ENCODE results near the gene DPP6.

Gene DPP6

DNA sequence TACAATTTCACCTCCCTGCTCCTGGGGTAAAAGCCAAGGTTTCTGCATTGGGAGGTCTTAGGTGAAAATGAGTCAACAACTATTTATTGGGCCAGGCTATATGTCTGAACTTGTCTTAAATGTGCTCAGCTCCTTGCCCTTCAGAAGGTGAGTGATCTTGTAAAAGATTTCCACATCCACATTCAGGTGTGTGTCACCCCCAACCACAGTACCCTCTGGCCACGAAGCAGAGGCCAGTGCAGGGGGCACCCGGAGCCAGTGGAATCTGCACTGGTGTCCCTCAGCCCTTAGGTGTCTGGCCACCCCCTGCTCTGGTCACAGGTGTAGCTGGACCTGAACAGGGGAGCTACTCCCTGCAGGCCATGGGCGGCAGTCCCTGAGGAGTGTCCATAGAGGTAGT, 752.3 kb downstream of the DPP6 start:
- Mint-ChIP-seq H3K9me3 (peaks cover 6 to 17% of the 10 kb centered on the region in 2 donors), H3K27ac (no peak overlapping the region), H3K27me3 (peaks cover 0 to 6% of the 10 kb centered on the region in 2 donors), H3K4me3 (no peak overlapping the region), H3K36me3 (no peaks in the 10 kb centered on the region), H3K4me1 (no peaks in the 10 kb centered on the region)
- DNase-seq (no peak), ATAC-seq (replicated peaks) (no peak)

- Mint-ChIP-seq H3K9me3 (peaks cover 20 to 25% of the 10 kb centered on the region in 2 donors), H3K4me1 (no peaks in the 10 kb centered on the region), H3K36me3 (no peaks in the 10 kb centered on the region), H3K27me3 (peaks cover 0 to 2% of the 10 kb centered on the region in 2 donors), H3K4me3 (no peak overlapping the region), H3K27ac (no peak overlapping the region)
- DNase-seq (no peak), ATAC-seq (replicated peaks) (no peak)
These were observed 759.8 kb downstream of the DPP6 start for GRCh38 chr7:154812027-154812426.

DNA sequence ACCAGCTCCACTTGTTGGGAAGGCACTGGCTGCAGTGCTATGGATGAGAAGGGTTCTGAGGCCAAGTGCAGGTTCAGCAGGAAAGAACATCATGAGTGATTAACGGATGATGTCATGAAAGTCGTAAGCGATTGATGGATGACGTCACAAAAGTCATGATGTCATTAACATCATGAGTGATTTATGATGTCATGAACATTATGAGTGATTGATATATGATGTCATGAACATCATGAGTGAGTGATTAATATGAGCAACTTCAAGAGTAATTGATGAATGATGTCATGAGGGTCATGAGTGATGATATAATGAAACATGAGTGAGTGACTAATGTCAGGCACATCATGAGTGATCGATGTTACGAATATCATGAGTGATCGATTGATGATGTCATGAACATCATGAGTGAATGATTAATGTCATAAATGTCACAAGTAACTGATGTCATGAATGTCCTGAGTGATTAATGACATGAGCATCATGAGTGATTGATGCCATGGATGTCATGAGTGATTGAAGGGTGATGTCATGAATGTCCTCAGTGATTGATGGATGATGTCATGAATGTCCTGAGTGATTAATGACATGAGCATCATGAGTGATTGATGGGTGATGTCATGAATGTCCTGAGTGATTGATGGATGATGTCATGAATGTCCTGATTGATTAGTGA, 765.2 kb downstream of the DPP6 start:
- no peak for DNase-seq
- Mint-ChIP-seq H3K36me3 (no peaks in the 10 kb centered on the region), H3K4me3 (no peak overlapping the region), H3K9me3 (peaks cover 6 to 8% of the 10 kb centered on the region in 2 donors), H3K27ac (no peak overlapping the region), H3K27me3 (peaks cover 0 to 4% of the 10 kb centered on the region in 2 donors), H3K4me1 (no peaks in the 10 kb centered on the region)
- no peak for ATAC-seq (replicated peaks)

DNA sequence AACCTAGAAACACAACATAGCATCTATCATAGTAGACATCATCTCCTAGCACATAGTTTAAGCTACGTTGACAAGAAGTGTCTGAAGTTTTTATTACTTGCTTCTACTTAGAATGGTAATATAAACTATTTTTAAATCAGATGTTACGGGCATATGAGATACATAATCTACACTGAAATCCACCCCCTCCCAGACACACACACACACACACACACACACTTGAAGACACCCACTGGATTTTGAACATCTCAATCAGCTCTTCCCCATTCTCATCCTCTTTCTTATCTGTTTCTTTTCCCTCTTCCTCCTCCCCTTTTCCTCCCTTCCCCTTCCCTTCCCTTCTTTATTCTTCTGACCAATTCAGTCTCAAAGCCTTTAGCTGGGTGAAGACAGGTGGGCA, 774.8 kb downstream of the DPP6 start:
- Mint-ChIP-seq H3K9me3 (no peaks in the 10 kb centered on the region), H3K4me3 (no peak overlapping the region), H3K27me3 (peaks cover 9 to 16% of the 10 kb centered on the region in 2 donors), H3K36me3 (no peaks in the 10 kb centered on the region), H3K27ac (no peak overlapping the region), H3K4me1 (no peaks in the 10 kb centered on the region)
- DNase-seq (no peak), ATAC-seq (replicated peaks) (no peak)

- DNase-seq (no peak), ATAC-seq (replicated peaks) (peak in 1 of 2 donors; percentile 34)
- Mint-ChIP-seq H3K4me3 (no peak overlapping the region), H3K36me3 (no peaks in the 10 kb centered on the region), H3K9me3 (peaks cover 0 to 3% of the 10 kb centered on the region in 2 donors), H3K4me1 (peaks cover 0 to 3% of the 10 kb centered on the region in 2 donors), H3K27ac (no peak overlapping the region), H3K27me3 (peaks cover 16 to 19% of the 10 kb centered on the region in 2 donors)
These were observed 780.5 kb downstream of the DPP6 start for GRCh38 chr7:154832557-154833138.

- ATAC-seq (replicated peaks) (no peak), DNase-seq (no peak)
- Mint-ChIP-seq H3K4me3 (no peak overlapping the region), H3K9me3 (peaks cover 0 to 3% of the 10 kb centered on the region in 2 donors), H3K36me3 (no peaks in the 10 kb centered on the region), H3K27me3 (peaks cover 15 to 19% of the 10 kb centered on the region in 2 donors), H3K4me1 (peaks cover 0 to 3% of the 10 kb centered on the region in 2 donors), H3K27ac (no peak overlapping the region)
These were observed 783.8 kb downstream of the DPP6 start for GRCh38 chr7:154836021-154836448.

GRCh38 chr7:154837087-154837486, 784.9 kb downstream of the DPP6 start:
- DNase-seq: no peak
- peaks cover 0 to 3% of the 10 kb centered on the region in 2 donors for H3K9me3 Mint-ChIP-seq

DNA sequence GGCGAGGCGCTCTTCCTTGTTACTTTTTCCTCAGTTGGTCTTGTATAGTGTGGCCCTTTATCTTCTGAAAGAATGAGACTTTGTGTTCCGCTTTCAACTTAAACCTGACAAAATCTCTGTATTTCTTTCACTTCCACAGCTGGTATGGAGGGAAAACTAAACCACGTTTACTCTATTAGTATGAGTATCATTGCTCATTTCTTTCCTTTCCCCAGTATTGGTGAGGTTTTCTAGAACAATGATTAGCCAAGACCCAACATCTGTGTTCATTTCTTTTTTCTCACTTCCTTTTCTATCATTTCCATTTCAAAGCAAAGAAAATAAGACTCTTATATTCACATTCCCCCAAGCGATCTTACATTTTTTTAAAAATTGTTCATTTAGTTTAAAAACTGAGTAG, 785.4 kb downstream of the DPP6 start:
- ATAC-seq (replicated peaks) (peak; percentile 78 to 85), DNase-seq (no peak)
- Mint-ChIP-seq H3K4me3 (no peak overlapping the region), H3K27me3 (peaks cover 12 to 13% of the 10 kb centered on the region in 2 donors), H3K27ac (no peak overlapping the region), H3K9me3 (peaks cover 0 to 3% of the 10 kb centered on the region in 2 donors), H3K36me3 (no peaks in the 10 kb centered on the region), H3K4me1 (peaks cover 0 to 3% of the 10 kb centered on the region in 2 donors)

More at GRCh38 chr7:154837087-154837486, 784.9 kb downstream of the DPP6 start:
- Mint-ChIP-seq H3K4me3 (no peak overlapping the region), H3K36me3 (no peaks in the 10 kb centered on the region), H3K27ac (no peak overlapping the region), H3K27me3 (peaks cover 15 to 17% of the 10 kb centered on the region in 2 donors), H3K4me1 (peaks cover 0 to 3% of the 10 kb centered on the region in 2 donors)
- no peak for ATAC-seq (replicated peaks)

DNA sequence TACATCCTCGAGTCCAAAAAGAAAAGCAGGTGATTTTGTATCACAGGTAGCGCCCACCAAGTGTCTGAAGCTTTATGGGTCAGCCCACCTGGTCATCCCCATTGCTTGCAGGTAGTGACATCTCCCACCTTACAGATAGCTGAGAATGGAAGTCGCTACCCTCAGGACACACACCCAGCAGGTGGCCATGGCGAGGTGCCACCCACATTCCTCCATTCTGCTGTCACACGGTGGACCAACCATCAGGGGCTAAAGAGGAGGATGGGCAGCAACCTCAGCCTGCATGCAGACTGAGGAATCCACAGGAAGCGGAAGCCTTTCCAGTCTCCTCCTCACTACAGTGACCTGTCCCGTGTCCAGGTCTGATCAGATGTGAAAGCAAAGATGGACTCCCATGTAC, 787.9 kb downstream of the DPP6 start:
- DNase-seq (no peak), ATAC-seq (replicated peaks) (no peak)
- Mint-ChIP-seq H3K4me1 (peaks cover 0 to 3% of the 10 kb centered on the region in 2 donors), H3K27me3 (peaks cover 6 to 10% of the 10 kb centered on the region in 2 donors), H3K36me3 (no peaks in the 10 kb centered on the region), H3K27ac (no peak overlapping the region), H3K9me3 (peaks cover 0 to 4% of the 10 kb centered on the region in 2 donors), H3K4me3 (no peak overlapping the region)

DNA sequence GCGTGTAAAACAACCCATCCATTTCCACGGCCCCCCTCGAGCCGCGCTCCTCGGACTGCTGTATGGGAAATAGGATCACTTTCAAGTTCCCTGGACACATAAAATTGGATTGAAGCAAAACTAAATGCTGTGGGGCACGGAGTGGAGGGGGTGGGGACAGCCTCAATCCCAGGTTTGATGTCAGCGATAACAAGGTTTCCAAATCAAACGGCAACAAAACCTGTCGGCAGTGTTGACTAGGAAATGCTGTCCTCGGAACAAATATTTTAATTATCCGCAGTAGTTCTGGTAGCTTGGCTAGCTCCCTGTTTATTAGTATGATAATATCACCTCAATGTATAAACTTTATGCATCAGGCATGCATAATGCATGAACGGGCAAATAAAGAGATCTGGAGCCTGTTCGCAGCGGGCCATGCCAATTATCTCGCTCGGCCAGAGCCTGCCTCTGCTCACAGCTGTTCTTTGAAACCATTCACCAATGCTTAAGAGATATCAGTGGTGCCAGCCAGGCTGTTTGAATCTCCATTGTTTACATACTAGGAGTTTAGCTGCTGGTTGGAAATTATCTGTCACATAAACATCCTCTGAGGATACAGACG, 789.6 kb downstream of the DPP6 start:
- Mint-ChIP-seq H3K9me3 (peaks cover 0 to 5% of the 10 kb centered on the region in 2 donors), H3K36me3 (no peaks in the 10 kb centered on the region), H3K27me3 (peaks cover 6 to 12% of the 10 kb centered on the region in 2 donors), H3K27ac (no peak overlapping the region), H3K4me1 (peaks cover 0 to 3% of the 10 kb centered on the region in 2 donors), H3K4me3 (no peak overlapping the region)
- no peak for ATAC-seq (replicated peaks)
- DNase-seq: no peak

DNA sequence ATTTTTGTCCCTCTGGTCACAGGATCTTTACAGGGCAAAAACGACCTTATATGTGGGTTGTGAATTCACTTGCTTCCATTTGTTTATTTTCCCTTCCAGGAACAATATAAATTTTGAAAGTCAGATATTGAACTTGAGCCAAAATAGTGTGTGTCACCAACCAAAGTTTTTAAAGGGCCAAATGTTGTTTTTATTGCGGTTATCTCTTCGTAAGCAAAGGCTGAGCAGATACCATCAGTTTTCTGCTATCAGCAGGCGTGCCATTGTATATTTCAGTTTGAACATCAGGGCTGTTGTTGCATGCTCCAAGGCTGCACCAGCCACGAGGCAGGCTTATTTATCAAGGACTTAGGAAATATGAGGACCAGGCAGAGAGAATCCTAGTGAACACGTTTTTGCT, 790.4 kb downstream of the DPP6 start:
- Mint-ChIP-seq H3K9me3 (peaks cover 0 to 2% of the 10 kb centered on the region in 2 donors), H3K36me3 (no peaks in the 10 kb centered on the region), H3K4me1 (no peaks in the 10 kb centered on the region), H3K27me3 (peaks cover 6 to 14% of the 10 kb centered on the region in 2 donors), H3K27ac (no peak overlapping the region), H3K4me3 (no peak overlapping the region)
- ATAC-seq (replicated peaks): no peak
- no peak for DNase-seq

DNA sequence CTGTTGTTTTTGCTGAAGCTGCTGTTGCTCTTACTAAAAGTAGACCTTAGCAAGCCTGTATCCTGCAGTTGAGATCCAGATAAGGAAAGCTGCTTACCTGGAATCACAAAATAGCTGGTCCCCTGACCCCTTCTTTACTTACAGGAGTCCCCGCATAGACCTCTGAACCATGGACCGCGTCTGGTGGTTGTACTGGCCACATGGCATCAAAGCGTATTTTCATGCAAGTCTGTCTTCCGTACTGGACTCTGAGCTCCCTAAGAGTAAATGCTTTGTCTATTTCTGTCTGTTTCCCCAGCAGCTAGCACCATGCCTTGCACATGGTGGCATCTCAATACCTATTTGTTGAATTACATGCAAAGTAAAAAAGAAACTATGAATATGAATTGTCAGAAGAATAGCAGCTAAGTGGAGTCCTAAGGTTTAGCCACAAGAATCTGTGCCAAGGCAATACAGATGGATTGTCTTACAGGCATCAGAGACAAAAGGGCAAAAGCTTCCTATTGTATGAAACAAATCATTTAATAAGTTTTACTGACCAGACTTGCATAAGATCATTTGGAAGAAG, 791.6 kb downstream of the DPP6 start:
- DNase-seq: no peak
- peaks cover 0 to 5% of the 10 kb centered on the region in 2 donors for H3K9me3 Mint-ChIP-seq
- no peak overlapping the region for H3K27ac Mint-ChIP-seq
- no peaks in the 10 kb centered on the region for H3K4me1 Mint-ChIP-seq
- H3K4me3 Mint-ChIP-seq: no peak overlapping the region
- no peaks in the 10 kb centered on the region for H3K36me3 Mint-ChIP-seq
- no peak for ATAC-seq (replicated peaks)
- peaks cover 9 to 25% of the 10 kb centered on the region in 2 donors for H3K27me3 Mint-ChIP-seq

GRCh38 chr7:154844499-154844898, 792.3 kb downstream of the DPP6 start:
- peaks cover 7 to 25% of the 10 kb centered on the region in 2 donors for H3K27me3 Mint-ChIP-seq
- H3K4me1 Mint-ChIP-seq: no peaks in the 10 kb centered on the region
- no peak overlapping the region for H3K27ac Mint-ChIP-seq

GRCh38 chr7:154844955-154845354, 792.8 kb downstream of the DPP6 start:
- DNase-seq (no peak), ATAC-seq (replicated peaks) (no peak)
- peaks cover 0 to 5% of the 10 kb centered on the region in 2 donors for H3K9me3 Mint-ChIP-seq
- H3K27me3 Mint-ChIP-seq: peaks cover 3 to 25% of the 10 kb centered on the region in 2 donors
- no peaks in the 10 kb centered on the region for H3K4me1 Mint-ChIP-seq
- H3K4me3 Mint-ChIP-seq: no peak overlapping the region
- no peak overlapping the region for H3K27ac Mint-ChIP-seq
- no peaks in the 10 kb centered on the region for H3K36me3 Mint-ChIP-seq

More at GRCh38 chr7:154844499-154844898, 792.3 kb downstream of the DPP6 start:
- Mint-ChIP-seq H3K36me3 (no peaks in the 10 kb centered on the region), H3K4me3 (no peak overlapping the region), H3K9me3 (peaks cover 0 to 5% of the 10 kb centered on the region in 2 donors)
- no peak for ATAC-seq (replicated peaks)
- DNase-seq: no peak

Data from stimulated activated naive B cell treated with anti-CD40 and anti-IgM and Interleukin-4, amounts not matched to agents 10 μg/mL and 1 μg/mL and 100 μg/mL, for 72 hours (primary cell).